HepG2 (cell line): ENCODE measurements around the gene RPS6KA3. TPM values are rescaled to one million over a fixed set of nuclear protein-coding genes. Genes with fewer than 3 reads are reported as not detected.

Experiments
- ATAC-seq: fragments of 200-7000 bp; cut with Tn5 transposase; 3 replicates; pipeline ENCODE4 v1.9.1; 2020; ENCODE audit warnings: mild to moderate bottlenecking, moderate library complexity
- BruUV-seq: library from RNA; stranded (reverse); fragments of 400-500 nt; replicated peaks from 2 replicates; lab custom pipeline; 2021; lab: Mats Ljungman, UMichigan
- CTCF ChIA-PET: fragments of 300-600 bp; formaldehyde crosslinking; extraction: SDS; loops from one replicate; lab custom pipeline; 2021; ENCODE audit warnings: low total read pairs, inconsistent platforms, low intra/inter-chr PET ratio; lab: Yijun Ruan, JAX
- POLR2A ChIA-PET: fragments of 350-600 bp; sonication (Branson Sonifier 250); formaldehyde crosslinking; loops from one replicate; lab custom pipeline; 2020; ENCODE audit warnings: antibody characterized with exemption, inconsistent platforms; lab: Yijun Ruan, JAX
- DNase-seq: peaks from one replicate; pipeline ENCODE4 v3.0.0-alpha.2; 2015; ENCODE audit warnings: low spot score
- FAIRE-seq: peaks from 3 replicates; lab custom pipeline; 2011; peaks lifted over from hg19 to GRCh38; lab: Jason Lieb, UNC
- H2AFZ ChIP-seq: one replicate; pipeline ENCODE4 v1.6.1; 2011; ENCODE audit warnings: low read length, inconsistent platforms
- H3K27ac ChIP-seq: fragments of 300-600 bp; 3 replicates; pipeline ENCODE4 v1.8.0; 2011; ENCODE audit warnings: mixed run types, mild to moderate bottlenecking, mixed read lengths, low read length, inconsistent platforms; ENCODE audit not compliant: insufficient read depth; ENCODE audit errors: extremely low read length
- H3K27me3 ChIP-seq, 2 experiments: fragments of 200-600 bp in 1 of 2; 2 replicates in 1 of 2; 3 replicates in 1 of 2; pipeline versions ENCODE4 v1.6.0 to v1.8.0; 2011; ENCODE audit warnings: low read length in 2 of 2, mild to moderate bottlenecking in 2 of 2, moderate library complexity in 2 of 2, inconsistent platforms in 1 of 2; ENCODE audit not compliant: insufficient read depth in 2 of 2, control insufficient read depth in 1 of 2
- H3K36me3 ChIP-seq, 2 experiments: fragments of 200-600 bp in 1 of 2; replicated peaks in 1 of 2; 2 replicates in 1 of 2; 3 replicates in 1 of 2; pipeline versions ENCODE4 v1.5.1 to v1.8.0; 2011; ENCODE audit warnings: low read length in 2 of 2, inconsistent platforms in 1 of 2; ENCODE audit not compliant: insufficient read depth in 2 of 2, control insufficient read depth in 1 of 2
- H3K4me1 ChIP-seq: 2 replicates; pipeline ENCODE4 v1.5.1; 2012; ENCODE audit warnings: low read length, inconsistent platforms; ENCODE audit not compliant: insufficient read depth
- H3K4me2 ChIP-seq: 2 replicates; pipeline ENCODE4 v1.6.0; 2011; ENCODE audit warnings: low read depth, low read length, inconsistent platforms
- H3K4me3 ChIP-seq, 3 experiments: fragments of 200-600 bp in 1 of 3; sonication (generic), shearing (Covaris generic) in 1 of 3; replicated peaks in 1 of 3; 2 replicates each; pipeline ENCODE4 v1.5.1; 2011 to 2016; ENCODE audit warnings: low read length in 3 of 3, inconsistent platforms in 2 of 3, low read depth in 2 of 3, mild to moderate bottlenecking in 2 of 3, control low read depth in 1 of 3, mixed read lengths in 1 of 3; ENCODE audit not compliant: insufficient read depth in 1 of 3
- H3K79me2 ChIP-seq: one replicate; pipeline ENCODE4 v1.6.1; 2011; ENCODE audit warnings: low read length, inconsistent platforms; ENCODE audit not compliant: insufficient read depth
- H3K9ac ChIP-seq: 2 replicates; pipeline ENCODE4 v1.6.0; 2011; ENCODE audit warnings: mild to moderate bottlenecking, low read depth, low read length, inconsistent platforms; ENCODE audit not compliant: insufficient read depth
- H3K9me3 ChIP-seq: 2 replicates; pipeline ENCODE4 v1.5.1; 2012; ENCODE audit warnings: mild to moderate bottlenecking, low read length
- H4K20me1 ChIP-seq: 2 replicates; pipeline ENCODE4 v1.6.0; 2011; ENCODE audit warnings: inconsistent platforms, mild to moderate bottlenecking, low read length, moderate library complexity; ENCODE audit not compliant: insufficient read depth
- AKNA ChIP-seq: sonication (generic); formaldehyde crosslinking; IDR thresholded peaks from 2 replicates; pipeline ENCODE4 v1.4.0; 2020; ENCODE audit warnings: missing genetic modification reagents, borderline replicate concordance
- NR1H2 ChIP-seq: sonication (generic); formaldehyde crosslinking; IDR thresholded peaks from 2 replicates; pipeline ENCODE4 v1.8.1; 2022; ENCODE audit warnings: low read depth, missing genetic modification reagents, borderline replicate concordance
- NR2F6 ChIP-seq, 2 experiments: IDR thresholded peaks; 2 replicates each; pipeline ENCODE4 v1.6.1; 2016; ENCODE audit warnings: antibody characterized with exemption in 1 of 2, mild to moderate bottlenecking in 1 of 2
- RBM22 ChIP-seq: fragments of 200-400 bp; formaldehyde crosslinking; optimal IDR thresholded peaks from 2 replicates; pipeline ENCODE3; 2017; ENCODE audit warnings: mild to moderate bottlenecking, low read length, moderate library complexity
- ZFP37 ChIP-seq: sonication (generic); formaldehyde crosslinking; IDR thresholded peaks from 2 replicates; pipeline ENCODE4 v1.4.0; 2020; ENCODE audit warnings: missing genetic modification reagents, borderline replicate concordance
- ZNF138 ChIP-seq: sonication (generic); formaldehyde crosslinking; IDR thresholded peaks from 2 replicates; pipeline ENCODE4 v1.5.0; 2020; ENCODE audit warnings: mild to moderate bottlenecking, low read depth, missing genetic modification reagents
- ZNF296 ChIP-seq: sonication (generic); formaldehyde crosslinking; conservative IDR thresholded peaks from 2 replicates; pipeline ENCODE4 v1.5.0; 2020; ENCODE audit warnings: mild to moderate bottlenecking, missing genetic modification reagents
- ZNF326 ChIP-seq: sonication (generic); formaldehyde crosslinking; IDR thresholded peaks from 2 replicates; pipeline ENCODE4 v1.4.0; 2020; ENCODE audit warnings: missing genetic modification reagents, borderline replicate concordance
- ZNF331 ChIP-seq: sonication (generic); formaldehyde crosslinking; IDR thresholded peaks from 2 replicates; pipeline ENCODE4 v1.4.0; 2020; ENCODE audit warnings: missing genetic modification reagents
- ZNF569 ChIP-seq: sonication (generic); formaldehyde crosslinking; IDR thresholded peaks from 2 replicates; pipeline ENCODE4 v1.5.0; 2020; ENCODE audit warnings: mild to moderate bottlenecking, missing genetic modification reagents, moderate library complexity, borderline replicate concordance
- ZNF629 ChIP-seq: sonication (generic); formaldehyde crosslinking; conservative IDR thresholded peaks from 2 replicates; pipeline ENCODE4 v1.5.0; 2020; ENCODE audit warnings: missing genetic modification reagents
- ZSCAN25 ChIP-seq: sonication (generic); formaldehyde crosslinking; IDR thresholded peaks from 2 replicates; pipeline ENCODE4 v1.8.0; 2022; ENCODE audit warnings: mild to moderate bottlenecking, missing genetic modification reagents
- WGBS: methylation state at CpG from one replicate; pipeline ENCODE4 v1.1.6; 2017; ENCODE audit warnings: low lambda C conversion rate; 5-methylcytosine and 5-hydroxymethylcytosine counted together
- in situ Hi-C: cut with HindIII; loops from 2 replicates; pipeline ENCODE4 v1.10.0; 2017; ENCODE audit warnings: low pct_unique_long_range_greater_than_20kb; ENCODE audit not compliant: extremely low pct_ligation_motif_present
- intact Hi-C: fragments of 100-400 bp; cut with micrococcal nuclease; formaldehyde crosslinking; loops from one replicate; pipeline ENCODE4 v1.10.0; 2022; ENCODE audit not compliant: unreplicated experiment
- polyA plus RNA-seq, 8 experiments: library from polyadenylated mRNA; depleted of rRNA in 3 of 8; stranded (reverse) in 7 of 8; unstranded in 1 of 8; fragments of >200 nt; fragmentation: Illumina TruSeq in 4 of 8; extraction: Trizol in 4 of 8; gene quantifications; 2 replicates each; pipeline versions ENCODE4 v1.2.1 to v1.2.3, GENCODE V29; 2011 to 2016; ENCODE audit warnings: low read depth in 4 of 8, missing spikeins in 1 of 8, mixed read lengths in 1 of 8; ENCODE audit not compliant: insufficient read depth in 1 of 8
- total RNA-seq, 5 experiments: library from RNA; depleted of rRNA; stranded (reverse); fragments of >200 nt; fragmentation: Illumina TruSeq; extraction: Trizol; gene quantifications; 2 replicates each; pipeline ENCODE4 v1.2.3, GENCODE V29; 2016; ENCODE audit warnings: low read depth in 1 of 5

Gene RPS6KA3
- total and polyA plus RNA-seq, 2 of the 13 experiments (the other 11 are each of a cell fraction or from before 2014, with no cell fraction given): 314 to 357 TPM

DNA sequence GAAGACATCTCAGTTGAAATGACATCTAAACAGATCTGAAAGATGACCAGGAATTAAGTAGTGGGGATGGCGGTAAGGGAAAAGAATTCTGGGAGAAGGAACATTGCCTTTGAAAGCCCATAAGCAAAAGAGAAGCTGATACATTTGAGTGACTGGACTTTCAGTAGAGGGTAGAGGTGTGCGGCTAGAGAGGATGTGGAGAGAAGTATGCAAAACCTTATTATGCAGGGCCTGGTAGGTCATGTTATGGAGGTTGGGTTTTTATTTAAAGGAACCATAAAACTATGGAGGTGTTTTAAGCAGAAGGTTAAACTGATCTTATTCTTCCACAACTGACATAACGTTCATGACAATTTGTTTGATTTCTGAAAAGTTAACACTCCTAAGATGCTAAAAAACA lies 36.3 kb downstream of the RPS6KA3 start (continued):
- no peak for TF ChIP-seq ZNF569
- no peak for TF ChIP-seq ZFP37 (CRISPR knock-in tag)
- TF ChIP-seq ZNF331 (CRISPR knock-in tag): no peak
- TF ChIP-seq ZNF138: no peak
- no peak for TF ChIP-seq ZNF326 (CRISPR knock-in tag)
- TF ChIP-seq ZNF629 (CRISPR knock-in tag): no peak
- no peak for TF ChIP-seq NR2F6 (IDR thresholded peaks at IDR 0.05)
- TF ChIP-seq NR2F6 (CRISPR knock-in tag; IDR thresholded peaks at IDR 0.05): no peak
- TF ChIP-seq ZSCAN25: no peak
- no peak for TF ChIP-seq NR1H2 (CRISPR knock-in tag)
- no peak for TF ChIP-seq ZNF296

DNA sequence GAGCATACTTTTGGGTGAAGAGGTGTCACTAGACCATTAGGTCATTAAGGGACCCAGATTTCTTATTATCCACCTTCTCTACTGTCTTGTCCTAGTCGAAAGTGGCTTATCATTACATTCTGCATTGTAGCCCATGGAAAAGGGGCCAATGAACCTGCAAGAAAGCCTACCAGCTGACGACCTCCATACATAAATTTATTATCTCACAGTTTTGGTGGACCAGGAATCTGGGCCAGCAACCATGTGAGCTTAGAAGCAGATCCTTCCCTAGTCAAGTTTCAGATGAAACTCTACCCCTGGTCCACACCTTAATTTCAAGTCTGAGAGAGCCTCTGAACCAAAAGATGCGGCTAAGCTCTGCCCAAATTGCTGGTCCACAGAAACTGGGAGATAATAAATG lies 37.6 kb downstream of the RPS6KA3 start:
- H3K27ac ChIP-seq: no peak overlapping the region
- TF ChIP-seq RBM22 (peak; percentile 96), AKNA (CRISPR knock-in tag) (no peak)
- no peak overlapping the region for H3K9ac ChIP-seq
- ATAC-seq: no peak
- POLR2A ChIA-PET: no interaction called here
- peaks cover 83% of the 10 kb centered on the region for H3K79me2 ChIP-seq
- H3K9me3 ChIP-seq: no peaks in the 10 kb centered on the region
- no peak overlapping the region for H3K4me2 ChIP-seq
- peaks cover 1 to 32% of the 10 kb centered on the region in 2 experiments; a peak in 2 of 5 replicates for H3K36me3 ChIP-seq
- H3K4me1 ChIP-seq: peaks cover 89% of the 10 kb centered on the region
- H3K4me3 ChIP-seq: no peak overlapping the region
- CTCF ChIA-PET: no interaction called here
- no peak for DNase-seq
- in situ Hi-C loops: no loop called here
- BruUV-seq: no TSS peak
- FAIRE-seq: no peak
- intact Hi-C loops: no loop called here
- H3K27me3 ChIP-seq: no peaks in the 10 kb centered on the region
- H4K20me1 ChIP-seq: peaks cover 42% of the 10 kb centered on the region
- no peak overlapping the region for H2AFZ ChIP-seq
- 91% methylated on average over 3 of the region's 3 CpGs for WGBS
